RWPE1 (cell line): ENCODE data around the gene CAMKK2.
A peak's percentile ranks its signal among the peaks of the same experiment; 100 is the strongest.

Experiments
- CTCF ChIA-PET: fragments of 350-600 bp; sonication (Branson Sonifier 250); formaldehyde crosslinking; extraction: SDS; loops from one replicate; lab custom pipeline; 2021; lab: Yijun Ruan, JAX
- POLR2A ChIA-PET: fragments of 400-600 bp; formaldehyde crosslinking; extraction: SDS; loops from one replicate; lab custom pipeline; 2020; ENCODE audit warnings: antibody characterized with exemption; ENCODE audit not compliant: low non-redundant PET; lab: Yijun Ruan, JAX
- DNase-seq: peaks from one replicate; pipeline ENCODE4 v3.0.0; 2012; ENCODE audit warnings: low spot score
- H3K27ac ChIP-seq: fragments of 450-650 bp; 2 replicates; pipeline ENCODE4 v1.5.1; 2017
- CTCF ChIP-seq: fragments of 450-650 bp; conservative IDR thresholded peaks from 2 replicates; pipeline ENCODE4 v1.5.1; 2017; ENCODE audit warnings: low read depth, mild to moderate bottlenecking

CAMKK2 gene

GRCh38 chr12:121252712-121253345 is 43.7 kb downstream of the CAMKK2 start:
- no peak overlapping the region for H3K27ac ChIP-seq
- peak; percentile 32 for DNase-seq
- POLR2A ChIA-PET, result no interaction called here
- CTCF ChIA-PET, result no interaction called here
- TF ChIP-seq CTCF, result no peak

GRCh38 chr12:121251838-121252237 is 44.7 kb downstream of the CAMKK2 start:
- CTCF ChIA-PET, result no interaction called here
- DNase-seq, result no peak
- no peak overlapping the region for H3K27ac ChIP-seq
- no peak for TF ChIP-seq CTCF
- POLR2A ChIA-PET, result no interaction called here

- POLR2A ChIA-PET, result no interaction called here
- CTCF ChIA-PET, result no interaction called here
- no peak for TF ChIP-seq CTCF
- H3K27ac ChIP-seq, result no peak overlapping the region
- no peak for DNase-seq
These were observed 46.1 kb downstream of the CAMKK2 start for GRCh38 chr12:121250359-121250758.

- ChIA-PET POLR2A (no interaction called here), CTCF (interaction anchor here (1.1 kb wide), 1 partner anchor 12 kb away, joined by 3 read pairs; no protein-coding TSS in a partner anchor)
- DNase-seq, result no peak
- no peak for TF ChIP-seq CTCF
- no peak overlapping the region for H3K27ac ChIP-seq
These were observed 47.9 kb downstream of the CAMKK2 start for GRCh38 chr12:121248622-121249021.

GRCh38 chr12:121246893-121247557 is 49.5 kb downstream of the CAMKK2 start:
- no peak for DNase-seq
- ChIA-PET POLR2A (no interaction called here), CTCF (interaction anchor here (0.7 kb wide), 1 partner anchor 12 kb away, joined by 3 read pairs; no protein-coding TSS in a partner anchor)
- no peak for TF ChIP-seq CTCF
- no peak overlapping the region for H3K27ac ChIP-seq

GRCh38 chr12:121245951-121246350 is 50.6 kb downstream of the CAMKK2 start:
- POLR2A ChIA-PET, result no interaction called here
- DNase-seq, result no peak
- TF ChIP-seq CTCF, result no peak
- H3K27ac ChIP-seq, result no peak overlapping the region
- CTCF ChIA-PET, result no interaction called here
